Measurements from ENCODE around the gene WHRN. TPM values are rescaled to one million over a fixed set of nuclear protein-coding genes. Genes with fewer than 3 reads are reported as not detected.

WHRN gene
- total and polyA plus RNA-seq, 2 of the 8 experiments (the other 6 are each of a cell fraction or from before 2014, with no cell fraction given), result 4.4 to 7.7 TPM

DNA sequence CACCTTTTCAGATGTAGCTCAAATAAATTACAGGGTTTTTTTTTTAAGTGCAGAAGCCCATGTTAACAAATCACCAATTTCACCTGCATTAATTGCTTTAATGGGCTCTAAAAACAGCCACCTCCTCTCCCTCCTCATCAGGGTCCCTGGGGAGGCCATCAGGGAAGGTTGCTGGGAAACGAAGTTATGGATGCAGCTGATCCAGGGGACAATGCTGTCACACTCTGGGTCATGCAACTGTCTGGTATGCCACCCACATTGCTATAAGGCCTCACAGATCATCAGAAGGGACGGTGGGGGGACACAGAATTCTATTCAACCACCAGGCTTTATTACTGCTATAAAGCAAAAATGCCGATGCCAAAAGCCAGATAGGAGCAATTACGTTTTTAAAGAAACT lies 9.3 kb downstream of the WHRN start:
- no peaks in the 10 kb centered on the region for H3K23me2 ChIP-seq (ENCODE audit: low read depth, low read length)
- no peak overlapping the region for H3K9ac ChIP-seq (replicated peaks in 1 of 4; ENCODE audit: extremely low read depth in 1 of 4, low read depth in 3 of 4, low read length in 3 of 4)
- H3K18ac ChIP-seq (ENCODE audit: extremely low read depth, low read length), result no peak overlapping the region
- no peak overlapping the region for H2BK120ac ChIP-seq (replicated peaks; ENCODE audit: low read depth, low read length)
- no peak overlapping the region for H3K27ac ChIP-seq (ENCODE audit: low read depth, low read length)
- H3K23ac ChIP-seq (ENCODE audit: insufficient read length), result no peak overlapping the region
- no peak overlapping the region for H3K4me2 ChIP-seq (ENCODE audit: insufficient read depth in 1 of 2, low read depth in 2 of 2, low read length in 2 of 2)
- ChIA-PET POLR2A (ENCODE audit: partially characterized antibody) (interaction anchor here (0.6 kb wide), 1 partner anchor 93 kb away, joined by 3 read pairs; no protein-coding TSS in a partner anchor), CTCF (ENCODE audit: partially characterized antibody) (interaction anchor here (0.8 to 1.8 kb wide), 6 partner anchors 10 to 165 kb away, joined by 3 to 6 read pairs (median 4); no protein-coding TSS in a partner anchor)
- no peaks in the 10 kb centered on the region for H3K79me2 ChIP-seq (ENCODE audit: control insufficient read depth in 1 of 2, insufficient read depth in 2 of 2, low read length in 2 of 2)
- H2BK5ac ChIP-seq (ENCODE audit: low read depth, low read length), result no peak overlapping the region
- H2AK5ac ChIP-seq (ENCODE audit: low read depth, low read length), result no peak overlapping the region
- no peak overlapping the region for H2BK12ac ChIP-seq (ENCODE audit: low read depth, low read length)
- H4K20me1 ChIP-seq (replicated peaks in 1 of 2; ENCODE audit: control insufficient read depth in 1 of 2, insufficient read depth in 2 of 2, low read length in 2 of 2), result peaks cover 0 to 2% of the 10 kb centered on the region in 2 experiments
- H3K14ac ChIP-seq (ENCODE audit: insufficient read length), result no peak overlapping the region
- no peaks in the 10 kb centered on the region for H3K9me3 ChIP-seq (ENCODE audit: insufficient read depth in 2 of 2, low read depth in 1 of 2, low read length in 1 of 2)
- 81% methylated on average over 4 of the region's 4 CpGs; no CpG with 5 or more reads in 1 of the 2 experiments for WGBS, 2 experiments (ENCODE audit: extremely low coverage in 1 of 2, insufficient coverage in 1 of 2, insufficient read length in 1 of 2, insufficient replicate concordance in 2 of 2, low coverage in 1 of 2, low lambda C conversion rate in 2 of 2, missing lambda C conversion rate in 1 of 2)
- H3K79me1 ChIP-seq (ENCODE audit: low read depth, low read length), result no peaks in the 10 kb centered on the region; the same call in 1 of the 2 replicates
- no peaks in the 10 kb centered on the region for H3K36me3 ChIP-seq (ENCODE audit: control insufficient read depth in 2 of 4, insufficient read depth in 4 of 4, low read length in 3 of 4)
- FAIRE-seq (no peak), DNase-seq (ENCODE audit: low read depth in 1 of 2, low spot score in 2 of 2) (no peak)
- H2BK20ac ChIP-seq (ENCODE audit: low read length), result no peak overlapping the region
- H2AFZ ChIP-seq (ENCODE audit: low read length), result no peak overlapping the region
- H2BK15ac ChIP-seq (ENCODE audit: low read length), result no peak overlapping the region
- H4K5ac ChIP-seq (ENCODE audit: insufficient read length, low read depth, low read length), result no peak overlapping the region
- no peak overlapping the region for H3K4ac ChIP-seq (replicated peaks; ENCODE audit: insufficient read length, low read depth, low read length)
- H3K56ac ChIP-seq (replicated peaks; ENCODE audit: insufficient read length, low read depth, low read length), result no peak overlapping the region
- H4K8ac ChIP-seq (ENCODE audit: extremely low read depth, insufficient read depth, low read length), result no peak overlapping the region; the same call in 1 of the 2 replicates
- no peak overlapping the region for H4K91ac ChIP-seq (replicated peaks; ENCODE audit: insufficient read length, low read length)
- no peak overlapping the region for H3K4me3 ChIP-seq (ENCODE audit: extremely low read depth in 1 of 4, insufficient read depth in 2 of 4, low read depth in 3 of 4, low read length in 4 of 4)
- H3K4me1 ChIP-seq (replicated peaks in 1 of 4; ENCODE audit: control insufficient read depth in 3 of 4, insufficient read depth in 4 of 4, low read length in 3 of 4), result peaks cover 0 to 3% (median 0%) of the 10 kb centered on the region in 4 experiments; a peak in 2 of 7 replicates
- no peaks in the 10 kb centered on the region for H3K27me3 ChIP-seq (replicated peaks in 1 of 4; ENCODE audit: control insufficient read depth in 3 of 4, extremely low read depth in 1 of 4, insufficient read depth in 3 of 4, low read length in 3 of 4)

Data from H1 (cell line).